NOMO-1 treated with dmso at 0.1 percent for 144 hours (cell line): ENCODE results near the gene SIGLEC7.

Source experiments
- DNase-seq: peaks from one replicate; lab custom pipeline; 2025; ENCODE audit not compliant: unreplicated experiment; lab: John Stamatoyannopoulos, UW

Gene SIGLEC7

DNA sequence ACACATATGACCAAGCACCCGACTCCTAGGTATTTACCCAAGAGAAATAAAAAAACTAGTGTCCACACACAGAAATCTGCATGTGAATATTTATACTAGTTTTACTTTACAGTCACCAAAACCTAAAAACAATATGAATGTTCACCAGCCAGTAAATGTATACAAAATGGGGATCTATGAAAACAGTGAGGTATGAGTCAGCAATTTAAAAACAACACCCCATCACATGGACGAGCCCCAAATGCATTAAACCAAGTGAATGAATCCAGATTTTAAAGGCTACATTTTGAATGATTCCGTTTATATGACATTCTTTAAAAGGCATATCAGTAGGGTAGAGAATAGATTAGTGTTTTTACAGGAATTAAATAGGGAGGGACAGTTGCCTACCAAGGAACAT is 22.1 kb downstream of the SIGLEC7 start:
- DNase-seq: no peak

GRCh38 chr19:51166846-51167490 is 24.9 kb downstream of the SIGLEC7 start:
- DNase-seq: peak; percentile 64

DNA sequence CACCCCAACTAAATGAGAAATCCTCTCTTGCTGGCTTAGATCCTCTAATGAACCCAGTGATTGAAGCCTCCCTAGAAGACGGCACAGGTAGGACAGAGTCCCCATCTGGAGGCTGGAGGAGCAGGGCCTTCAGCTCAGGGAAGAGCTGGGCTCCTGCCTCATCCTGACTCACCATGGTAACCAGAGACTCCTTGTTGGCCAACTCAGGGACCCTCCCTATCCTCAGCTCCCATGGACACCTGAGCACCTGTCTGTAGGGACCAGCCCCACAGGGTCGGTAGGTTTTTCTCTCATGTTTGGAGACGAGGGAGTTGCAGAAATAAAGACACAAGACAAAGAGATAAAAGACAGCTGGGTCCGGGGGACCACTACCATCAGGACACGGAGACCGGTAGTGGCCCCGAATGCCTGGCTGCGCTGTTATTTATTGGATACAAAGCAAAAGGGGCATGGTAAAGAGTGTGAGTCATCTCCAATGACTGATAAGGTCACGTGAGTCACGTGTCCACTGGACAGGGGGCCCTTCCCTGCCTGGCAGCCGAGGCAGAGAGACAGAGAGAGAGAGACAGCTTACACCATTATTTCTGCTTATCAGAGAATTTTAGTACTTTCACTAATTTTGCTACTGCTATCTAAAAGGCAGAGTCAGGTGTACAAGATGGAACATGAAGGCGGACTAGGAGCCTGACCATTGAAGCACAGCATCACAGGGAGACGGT is 26.6 kb downstream of the SIGLEC7 start:
- no peak for DNase-seq

DNA sequence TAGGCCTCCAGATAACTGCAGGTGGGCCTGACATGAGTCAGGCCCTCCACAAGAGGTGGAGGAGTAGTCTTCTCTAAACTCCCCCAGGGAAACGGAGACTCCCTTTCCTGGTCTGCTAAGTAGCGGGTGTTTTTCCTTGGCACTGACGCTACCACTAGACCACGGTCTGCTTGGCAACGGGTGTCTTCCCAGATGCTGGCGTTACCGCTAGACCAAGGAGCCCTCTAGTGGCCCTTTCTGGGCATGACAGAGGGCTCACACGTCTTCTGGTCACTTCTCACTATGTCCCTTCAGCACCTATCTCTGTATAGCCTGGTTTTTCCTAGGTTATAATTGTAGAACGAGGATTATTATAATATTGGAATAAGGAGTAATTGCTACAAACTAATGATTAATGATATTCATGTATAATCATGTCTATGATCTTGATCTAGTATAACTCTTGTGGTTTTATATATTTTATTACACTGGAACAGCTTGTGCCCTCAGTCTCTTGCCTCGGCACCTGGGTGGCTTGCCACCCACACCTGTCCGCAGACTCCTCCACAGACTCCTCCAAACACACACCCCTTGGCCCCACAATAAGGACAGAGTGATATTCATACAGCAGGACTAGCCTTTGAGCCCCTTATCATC is 27.3 kb downstream of the SIGLEC7 start:
- peak; percentile 31 for DNase-seq

GRCh38 chr19:51172223-51172622 is 30.1 kb downstream of the SIGLEC7 start:
- no peak for DNase-seq

DNA sequence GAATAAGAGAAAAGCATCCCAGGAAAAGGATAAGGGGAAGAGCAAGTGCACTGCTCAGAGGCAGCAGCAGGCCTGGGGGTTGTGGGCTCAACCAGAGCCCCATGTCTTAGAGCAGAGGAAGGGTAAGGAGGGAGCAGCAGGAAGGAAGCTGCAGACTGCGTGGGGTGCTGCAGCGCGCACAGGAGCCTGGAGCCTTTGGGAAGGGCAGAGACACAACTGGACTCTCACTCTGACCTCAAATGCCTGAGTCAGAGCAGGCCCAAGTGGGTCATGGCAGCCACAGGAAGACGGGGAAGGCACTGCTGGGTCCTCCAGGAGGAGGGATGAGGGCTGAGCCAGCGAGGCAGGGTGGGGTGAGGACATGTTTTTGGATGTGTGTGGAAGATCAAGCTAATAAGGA is 31.6 kb downstream of the SIGLEC7 start:
- no peak for DNase-seq

GRCh38 chr19:51179256-51179655 is 37.2 kb downstream of the SIGLEC7 start:
- no peak for DNase-seq

GRCh38 chr19:51181377-51181912 is 39.3 kb downstream of the SIGLEC7 start:
- no peak for DNase-seq

DNA sequence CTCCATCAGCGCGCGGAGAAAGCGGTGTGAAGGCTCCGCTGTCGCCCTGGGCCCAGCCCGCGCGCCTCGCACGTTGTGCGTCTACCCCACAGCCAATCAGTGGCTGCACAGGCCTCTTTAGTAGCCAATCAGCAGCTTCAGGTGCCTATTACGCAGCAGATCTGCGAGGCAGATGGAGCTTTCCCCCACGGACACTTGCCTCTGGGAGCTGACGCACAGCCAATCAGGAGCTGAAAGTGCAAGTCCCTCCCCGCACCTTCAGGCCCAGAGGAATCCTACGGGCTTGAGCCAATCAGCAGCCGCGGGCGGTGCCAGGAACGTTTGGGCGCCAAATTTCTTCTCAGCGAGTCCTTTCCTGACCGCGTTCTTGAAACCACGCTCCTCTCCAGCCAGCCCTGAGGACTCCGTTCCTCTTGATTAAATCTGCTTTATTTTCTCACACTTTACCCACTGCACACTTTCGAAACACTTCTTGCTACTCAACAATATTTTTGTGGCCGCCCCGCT is 39.9 kb downstream of the SIGLEC7 start:
- peak; percentile 53 for DNase-seq

DNA sequence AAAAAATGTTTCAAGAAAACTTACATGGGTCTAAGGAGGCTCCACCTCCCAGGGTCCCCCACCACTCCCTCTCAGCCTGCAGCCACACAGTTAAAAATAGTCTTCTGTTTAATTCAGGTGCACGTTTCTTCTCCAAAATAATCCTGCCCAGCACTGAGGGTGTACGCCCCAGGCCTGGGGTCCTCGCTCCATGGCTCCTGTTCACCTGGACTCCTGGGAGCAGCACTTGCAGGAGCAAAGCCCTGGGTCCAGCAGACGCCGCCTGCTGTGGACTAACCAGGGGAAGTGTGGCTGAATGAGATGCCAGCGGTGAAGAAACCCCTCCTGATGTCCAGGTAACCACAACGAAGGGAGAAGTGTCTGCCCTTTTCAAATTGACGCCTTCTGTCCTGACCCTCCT is 41.5 kb downstream of the SIGLEC7 start:
- no peak for DNase-seq

- no peak for DNase-seq
These were observed 43.2 kb downstream of the SIGLEC7 start for GRCh38 chr19:51185069-51185867.

GRCh38 chr19:51185868-51186215 is 43.7 kb downstream of the SIGLEC7 start:
- no peak for DNase-seq

DNA sequence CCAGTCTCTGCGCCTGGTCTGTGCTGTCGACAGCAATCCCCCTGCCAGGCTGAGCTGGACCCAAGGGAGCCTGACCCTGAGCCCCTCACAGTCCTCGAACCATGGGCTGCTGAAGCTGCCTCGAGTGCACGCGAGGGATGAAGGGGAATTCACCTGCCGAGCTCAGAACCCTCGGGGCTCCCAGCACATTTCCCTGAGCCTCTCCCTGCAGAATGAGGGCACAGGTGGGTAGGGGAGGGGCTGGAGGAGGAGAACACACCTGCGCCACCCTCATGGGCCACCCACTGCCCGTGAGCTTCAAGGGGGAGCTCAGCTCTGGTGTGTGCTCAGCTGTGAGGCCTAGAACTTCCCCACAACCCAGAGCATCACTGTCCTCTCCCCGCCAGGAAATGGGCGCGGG is 44.2 kb downstream of the SIGLEC7 start:
- DNase-seq: no peak

DNA sequence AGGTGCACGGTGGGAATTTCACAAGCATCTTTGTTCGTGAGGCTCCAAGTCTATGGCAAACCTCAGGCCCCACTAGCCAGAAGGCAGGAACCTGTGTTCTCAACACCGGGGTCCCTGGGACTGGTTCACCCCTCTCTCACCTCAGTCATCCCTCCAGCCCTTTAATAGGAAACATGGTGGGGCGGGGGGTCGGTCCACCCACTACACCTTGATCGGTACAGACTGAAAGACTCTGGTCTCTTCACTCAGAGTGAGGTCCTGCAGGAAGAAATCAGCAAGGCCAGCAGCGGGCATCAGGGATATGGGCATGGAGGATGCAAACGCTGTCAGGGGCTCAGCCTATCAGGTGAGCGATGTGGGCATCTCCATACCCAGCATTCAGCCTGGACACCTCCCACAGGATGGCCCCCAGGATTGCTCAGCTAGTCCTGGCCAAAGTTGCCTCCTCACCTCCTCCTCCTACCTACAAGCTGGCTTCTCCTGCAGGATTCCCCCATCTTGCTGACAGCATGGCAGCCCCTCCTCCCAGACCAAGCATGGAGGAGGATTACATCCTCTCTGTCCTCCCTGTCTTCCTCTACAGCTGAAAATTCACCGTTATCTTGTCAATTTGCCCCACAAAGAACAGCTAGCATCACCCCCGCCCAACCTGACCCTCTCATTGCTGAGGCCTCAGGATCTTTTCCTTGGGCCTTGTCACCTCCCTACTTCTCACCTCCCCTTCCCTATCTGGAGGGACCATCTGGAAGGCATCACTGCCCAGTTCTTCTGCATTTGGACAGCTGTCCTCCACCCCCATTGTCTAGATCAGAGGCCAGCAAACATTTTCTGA is 45.5 kb downstream of the SIGLEC7 start:
- no peak for DNase-seq

DNA sequence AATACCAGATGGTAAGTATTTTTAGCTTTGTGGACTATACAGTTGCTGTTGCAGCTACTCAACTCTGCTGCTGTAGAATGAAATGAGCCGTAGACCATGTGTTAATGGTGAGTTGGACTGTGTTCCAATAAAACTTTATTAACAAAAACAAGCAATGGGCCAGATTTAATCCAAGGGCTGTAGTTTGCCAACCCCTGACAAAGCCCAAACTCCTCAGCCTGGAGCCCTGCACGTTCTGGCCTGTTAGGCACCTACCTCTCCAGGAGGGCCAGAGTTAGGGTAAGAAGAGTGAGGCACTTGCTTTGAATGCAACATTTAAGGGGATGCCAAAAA is 46.1 kb downstream of the SIGLEC7 start:
- DNase-seq: no peak

DNA sequence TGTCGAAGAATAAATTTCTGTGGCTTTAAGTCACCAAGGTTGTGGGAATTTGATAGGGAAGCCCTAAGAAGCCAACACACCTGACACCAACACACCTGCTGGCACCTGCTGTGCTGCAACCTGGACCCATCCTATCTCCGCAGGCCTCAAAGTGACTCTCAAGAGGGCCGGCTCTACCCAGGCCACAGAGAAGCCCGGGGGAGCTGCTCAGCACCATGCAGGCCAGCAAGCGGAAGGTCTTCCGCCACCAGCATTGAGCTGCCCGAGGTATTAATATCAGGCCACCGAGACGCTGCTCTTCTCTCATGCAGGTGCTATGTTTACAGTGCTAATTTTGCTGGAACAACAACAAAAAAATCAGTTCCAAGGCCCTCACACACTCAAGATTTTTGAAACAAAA is 50.6 kb downstream of the SIGLEC7 start:
- no peak for DNase-seq

- DNase-seq: no peak
These were observed 52.6 kb downstream of the SIGLEC7 start for GRCh38 chr19:51194527-51195315.

DNA sequence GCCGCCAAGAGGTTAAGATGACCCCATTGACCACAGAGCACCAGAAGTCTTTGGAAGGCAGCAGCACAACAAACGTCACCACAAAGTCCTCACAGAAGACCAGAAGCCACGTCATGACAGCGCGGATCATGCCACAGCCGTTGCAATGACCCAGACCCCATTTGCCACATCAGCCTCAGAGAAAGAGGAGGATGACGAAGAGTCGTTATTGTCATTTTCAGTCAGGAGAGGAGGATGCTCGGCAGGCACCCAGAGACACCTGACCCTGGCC is 53.1 kb downstream of the SIGLEC7 start:
- DNase-seq: no peak

DNA sequence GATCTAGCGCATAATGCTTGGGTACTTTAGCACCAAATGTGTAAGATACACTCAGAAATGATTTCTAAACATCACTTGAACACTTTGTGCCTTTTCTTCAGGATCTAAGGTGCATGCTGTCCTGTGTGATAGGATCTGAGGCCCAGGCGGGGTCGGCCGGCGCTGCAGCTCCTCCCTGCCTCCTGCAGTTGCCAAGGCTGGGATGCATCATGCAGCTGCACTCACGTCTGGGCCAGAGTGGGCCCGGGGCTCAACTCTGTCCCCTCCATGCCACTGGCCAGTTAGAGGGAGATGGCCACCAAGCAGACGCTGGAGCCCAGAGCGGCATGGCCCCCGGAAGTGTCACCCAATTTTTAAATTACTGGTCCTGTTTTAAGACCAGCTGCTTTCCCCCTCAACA is 53.5 kb downstream of the SIGLEC7 start:
- DNase-seq: no peak

DNA sequence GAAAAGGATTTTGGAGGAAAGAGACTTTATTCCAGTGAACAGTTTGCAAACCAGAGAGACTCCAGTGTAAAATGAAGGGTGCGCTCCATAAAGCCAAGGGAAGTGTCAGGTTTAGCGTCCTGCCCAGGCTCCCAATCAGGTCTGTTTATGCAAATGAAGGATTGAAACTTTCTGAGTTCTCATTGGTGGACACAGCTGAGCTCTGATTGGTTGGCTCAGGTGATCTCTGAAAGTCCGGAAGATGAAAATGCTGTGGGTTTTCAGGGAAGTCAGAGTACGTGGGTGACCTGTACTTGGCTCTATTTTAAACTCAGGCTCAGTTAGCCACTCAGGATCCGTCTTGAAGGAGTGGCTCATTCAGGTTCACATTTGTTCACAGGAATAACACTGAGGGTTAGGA is 54.1 kb downstream of the SIGLEC7 start:
- DNase-seq: no peak
